ENCODE results near the gene MOGAT2.
"Not testable (repeated sequence)": the region's sequence is repeated elsewhere in the genome, so short reads cannot be mapped to it uniquely, and the experiment has no call there.

The MOGAT2 gene

DNA sequence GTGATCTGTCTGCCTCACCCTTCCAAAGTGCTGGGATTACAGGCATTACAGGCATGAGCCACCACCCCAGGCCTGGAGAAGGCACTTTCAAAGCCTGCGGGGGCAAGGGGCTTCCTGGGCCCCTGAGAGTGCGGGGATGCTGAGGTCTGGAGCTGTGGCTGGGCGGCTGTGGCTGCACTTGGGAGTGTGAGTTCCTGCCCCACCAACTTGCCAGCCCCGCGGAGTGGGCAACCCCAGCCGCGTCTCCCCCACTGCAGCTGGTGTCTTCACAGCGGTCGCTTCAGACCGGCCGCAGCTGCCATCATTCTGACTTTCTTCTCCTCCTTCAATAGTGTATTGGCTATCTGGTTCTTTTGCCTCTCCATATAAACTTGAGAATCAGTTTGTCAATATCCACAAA, 38.1 kb upstream of the MOGAT2 start:
- DNase-seq (ENCODE audit: insufficient read length, low spot score) (no peak), FAIRE-seq (no peak)
- TF ChIP-seq CTCF (IDR thresholded peaks at IDR 0.05; ENCODE audit: insufficient read depth, missing control alignments), result no peak

- DNase-seq (ENCODE audit: insufficient read length, low spot score); FAIRE-seq: not testable (repeated sequence)
These were observed 33.8 kb upstream of the MOGAT2 start for GRCh38 chr11:75683856-75684255.

DNA sequence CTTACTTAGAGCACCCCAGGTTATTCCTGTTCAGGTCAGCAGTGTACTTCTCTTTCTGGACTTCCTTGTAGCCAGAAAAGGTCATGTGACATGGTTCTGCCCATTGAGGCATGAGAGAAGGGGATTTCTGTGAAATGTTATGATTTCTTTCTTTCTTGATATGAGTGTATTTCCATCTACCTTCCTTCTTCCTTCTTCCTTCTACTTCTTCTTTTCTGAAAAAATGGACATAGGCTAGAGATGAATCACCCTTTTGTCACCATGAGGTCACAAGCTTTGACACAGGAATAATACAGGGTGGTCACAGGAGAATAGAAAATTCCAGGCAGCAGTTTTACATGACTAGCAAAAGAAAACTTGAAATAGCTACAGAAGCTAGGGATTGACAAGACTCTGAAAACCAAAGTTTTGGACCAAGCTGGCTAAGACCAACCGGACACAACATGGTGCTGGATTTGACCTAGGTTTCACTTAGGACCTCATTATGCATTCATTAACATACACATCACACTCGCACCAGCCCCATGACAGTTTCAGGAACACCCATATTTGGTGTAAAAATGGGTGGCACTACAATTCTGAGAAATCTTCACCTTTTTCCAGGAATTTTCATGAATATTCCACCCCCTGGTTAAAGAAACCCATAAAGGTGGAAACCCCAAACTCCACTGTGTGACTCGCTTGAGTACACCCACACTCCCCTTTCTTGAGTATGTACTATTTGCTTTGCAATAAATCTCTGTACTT, 27.6 kb upstream of the MOGAT2 start:
- FAIRE-seq, result no peak
- no peak for DNase-seq (ENCODE audit: insufficient read length, low spot score)
- no peak for TF ChIP-seq CTCF (IDR thresholded peaks at IDR 0.05; ENCODE audit: insufficient read depth, missing control alignments)

- DNase-seq (ENCODE audit: insufficient read length, low spot score), result no peak
- no peak for FAIRE-seq
- TF ChIP-seq CTCF (IDR thresholded peaks at IDR 0.05; ENCODE audit: insufficient read depth, missing control alignments), result no peak
These were observed 25.8 kb upstream of the MOGAT2 start for GRCh38 chr11:75691804-75692203.

DNA sequence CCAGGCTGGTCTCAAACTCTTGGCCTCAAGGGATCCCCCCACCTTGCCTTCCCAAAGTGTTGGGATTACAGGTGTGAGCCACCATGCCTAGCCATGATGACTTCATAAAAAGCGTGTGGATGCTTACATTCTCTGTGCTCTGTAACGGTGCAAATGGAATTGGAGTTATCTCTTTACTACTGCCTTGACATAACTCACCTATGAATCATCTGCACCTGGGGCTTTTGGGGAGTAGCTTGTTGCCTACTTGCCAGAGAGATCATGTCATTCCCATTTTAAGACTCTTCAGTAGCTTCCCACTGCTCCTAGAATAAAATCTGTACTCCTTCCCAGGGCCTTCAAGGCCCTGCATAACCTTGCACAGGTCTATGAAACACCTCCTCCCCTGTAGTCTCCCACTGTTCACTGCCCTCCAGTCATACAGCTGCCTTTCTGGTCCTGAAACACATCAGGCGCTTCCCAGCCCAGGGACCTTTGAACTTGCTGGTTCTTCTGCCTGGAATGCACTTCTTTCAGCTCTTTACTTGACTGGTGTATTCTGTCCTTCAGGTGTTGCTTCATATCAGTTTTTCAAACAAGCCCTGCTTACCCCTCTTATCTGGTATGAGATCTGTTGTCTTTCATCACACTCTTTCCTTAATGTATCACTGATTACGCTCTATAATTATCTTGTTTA, 19.6 kb upstream of the MOGAT2 start:
- TF ChIP-seq CTCF (IDR thresholded peaks at IDR 0.05; ENCODE audit: insufficient read depth, missing control alignments), result no peak
- FAIRE-seq (no peak), DNase-seq (ENCODE audit: insufficient read length, low spot score) (no peak)

DNA sequence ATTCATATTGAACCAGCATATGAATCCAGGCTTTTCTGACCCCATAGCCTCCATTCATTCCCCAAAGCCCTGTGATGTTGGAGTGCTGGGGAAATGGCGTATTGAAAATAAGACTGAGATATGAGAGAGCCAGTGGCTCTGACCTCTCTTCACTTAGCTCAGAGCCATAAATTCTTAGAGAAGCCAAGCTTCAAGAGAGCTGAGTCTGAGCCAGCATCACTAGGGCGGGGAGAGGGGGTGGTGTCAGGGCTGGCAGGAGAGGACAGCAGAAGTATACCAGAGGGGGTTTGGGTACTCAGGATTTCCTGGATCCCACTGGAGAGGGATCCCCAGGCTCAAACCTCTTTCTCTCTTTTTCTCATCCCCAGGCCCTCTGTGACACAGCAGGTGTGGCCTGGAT, 16.7 kb upstream of the MOGAT2 start:
- no peak for FAIRE-seq
- TF ChIP-seq CTCF (IDR thresholded peaks at IDR 0.05; ENCODE audit: insufficient read depth, missing control alignments), result no peak
- DNase-seq (ENCODE audit: insufficient read length, low spot score), result no peak

DNA sequence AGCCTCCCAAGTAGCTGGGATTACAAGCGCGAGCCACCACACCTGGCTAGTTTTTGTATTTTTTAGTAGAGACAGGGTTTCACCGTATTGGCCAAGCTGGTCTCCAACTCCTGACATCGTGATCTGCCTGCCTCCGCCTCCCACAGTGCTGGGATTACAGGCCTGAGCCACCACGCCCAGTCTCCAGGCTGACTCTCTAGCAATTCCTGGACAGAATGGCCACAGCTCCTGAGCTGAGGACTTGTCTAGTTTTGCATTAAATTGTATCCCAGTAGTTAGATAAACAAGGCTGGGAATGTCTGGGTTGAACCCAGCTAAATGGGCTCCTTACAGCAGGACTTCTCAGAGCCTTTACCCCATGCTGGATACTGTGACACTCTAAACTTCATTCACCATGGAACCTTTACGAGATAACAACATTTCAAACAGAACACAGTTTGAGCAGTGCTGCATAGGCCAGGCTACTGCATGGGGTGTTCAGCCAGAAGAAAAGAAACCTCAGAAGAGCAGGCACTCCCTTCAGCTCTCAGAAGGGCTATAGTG, 13.9 kb upstream of the MOGAT2 start:
- no peak for TF ChIP-seq CTCF (IDR thresholded peaks at IDR 0.05; ENCODE audit: insufficient read depth, missing control alignments)
- FAIRE-seq (no peak), DNase-seq (ENCODE audit: insufficient read length, low spot score) (no peak)

All from D721Med (cell line).